Parathyroid adenoma (tissue), 2 donors: Measurements from ENCODE around the gene SQOR.
"Not testable (repeated sequence)": the region's sequence is repeated elsewhere in the genome, so short reads cannot be mapped to it uniquely, and the experiment has no call there.

Experiments used
- H2AFZ ChIP-seq: fragments of 300-600 bp; sonication (generic); one replicate; pipeline ENCODE4 v1.7.0; 2017; ENCODE audit warnings: antibody characterized with exemption, mild to moderate bottlenecking
- H3K27ac ChIP-seq: fragments of 300-600 bp; sonication (generic); one replicate; pipeline ENCODE4 v1.7.0; 2017
- H3K27me3 ChIP-seq: fragments of 300-600 bp; sonication (generic); one replicate; pipeline ENCODE4 v1.7.0; 2017; ENCODE audit warnings: low read length; ENCODE audit not compliant: control insufficient read depth, insufficient read depth
- H3K36me3 ChIP-seq: fragments of 300-600 bp; sonication (generic); one replicate; pipeline ENCODE4 v1.7.0; 2017; ENCODE audit warnings: low read length; ENCODE audit not compliant: control insufficient read depth, insufficient read depth
- H3K4me1 ChIP-seq: fragments of 300-600 bp; sonication (generic); one replicate; pipeline ENCODE4 v1.7.0; 2017; ENCODE audit warnings: control low read depth
- H3K4me2 ChIP-seq: fragments of 300-600 bp; sonication (generic); one replicate; pipeline ENCODE4 v1.7.0; 2017; ENCODE audit warnings: low read length
- H3K4me3 ChIP-seq: fragments of 300-600 bp; sonication (generic); one replicate; pipeline ENCODE4 v1.7.0; 2017; ENCODE audit warnings: low read depth, low read length
- H3K79me2 ChIP-seq: fragments of 300-600 bp; sonication (generic); one replicate; pipeline ENCODE4 v1.7.0; 2017; ENCODE audit warnings: control low read depth
- H3K9ac ChIP-seq: fragments of 300-600 bp; sonication (generic); one replicate; pipeline ENCODE4 v1.7.0; 2017; ENCODE audit warnings: mild to moderate bottlenecking
- H3K9me3 ChIP-seq: fragments of 300-600 bp; sonication (generic); one replicate; pipeline ENCODE4 v1.7.0; 2017; ENCODE audit warnings: low read length; ENCODE audit not compliant: control insufficient read depth
- TF ChIP-seq, protein P1 (sequence below): fragments of 300-600 bp; sonication (generic); IDR thresholded peaks from one replicate; pipeline ENCODE4 v1.7.0; 2017; ENCODE audit warnings: antibody characterized with exemption, mild to moderate bottlenecking
- donor health status: primary hyperparathyroidism.

SQOR gene

GRCh38 chr15:45647828-45648227, 13.0 kb downstream of the SQOR start:
- H3K4me1 ChIP-seq: peaks cover 2% of the 10 kb centered on the region
- no peak overlapping the region for H3K27ac ChIP-seq
- no peak overlapping the region for H3K4me2 ChIP-seq
- no peak overlapping the region for H3K4me3 ChIP-seq
- H3K36me3 ChIP-seq: no peaks in the 10 kb centered on the region
- H3K79me2 ChIP-seq: no peaks in the 10 kb centered on the region
- no peak overlapping the region for H3K9ac ChIP-seq
- TF ChIP-seq, protein P1, sequence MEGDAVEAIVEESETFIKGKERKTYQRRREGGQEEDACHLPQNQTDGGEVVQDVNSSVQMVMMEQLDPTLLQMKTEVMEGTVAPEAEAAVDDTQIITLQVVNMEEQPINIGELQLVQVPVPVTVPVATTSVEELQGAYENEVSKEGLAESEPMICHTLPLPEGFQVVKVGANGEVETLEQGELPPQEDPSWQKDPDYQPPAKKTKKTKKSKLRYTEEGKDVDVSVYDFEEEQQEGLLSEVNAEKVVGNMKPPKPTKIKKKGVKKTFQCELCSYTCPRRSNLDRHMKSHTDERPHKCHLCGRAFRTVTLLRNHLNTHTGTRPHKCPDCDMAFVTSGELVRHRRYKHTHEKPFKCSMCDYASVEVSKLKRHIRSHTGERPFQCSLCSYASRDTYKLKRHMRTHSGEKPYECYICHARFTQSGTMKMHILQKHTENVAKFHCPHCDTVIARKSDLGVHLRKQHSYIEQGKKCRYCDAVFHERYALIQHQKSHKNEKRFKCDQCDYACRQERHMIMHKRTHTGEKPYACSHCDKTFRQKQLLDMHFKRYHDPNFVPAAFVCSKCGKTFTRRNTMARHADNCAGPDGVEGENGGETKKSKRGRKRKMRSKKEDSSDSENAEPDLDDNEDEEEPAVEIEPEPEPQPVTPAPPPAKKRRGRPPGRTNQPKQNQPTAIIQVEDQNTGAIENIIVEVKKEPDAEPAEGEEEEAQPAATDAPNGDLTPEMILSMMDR: no peak
- no peaks in the 10 kb centered on the region for H3K27me3 ChIP-seq
- no peaks in the 10 kb centered on the region for H3K9me3 ChIP-seq
- no peak overlapping the region for H2AFZ ChIP-seq

- no peak overlapping the region for H3K27ac ChIP-seq
Measured at GRCh38 chr15:45648521-45649200, 13.8 kb downstream of the SQOR start.

DNA sequence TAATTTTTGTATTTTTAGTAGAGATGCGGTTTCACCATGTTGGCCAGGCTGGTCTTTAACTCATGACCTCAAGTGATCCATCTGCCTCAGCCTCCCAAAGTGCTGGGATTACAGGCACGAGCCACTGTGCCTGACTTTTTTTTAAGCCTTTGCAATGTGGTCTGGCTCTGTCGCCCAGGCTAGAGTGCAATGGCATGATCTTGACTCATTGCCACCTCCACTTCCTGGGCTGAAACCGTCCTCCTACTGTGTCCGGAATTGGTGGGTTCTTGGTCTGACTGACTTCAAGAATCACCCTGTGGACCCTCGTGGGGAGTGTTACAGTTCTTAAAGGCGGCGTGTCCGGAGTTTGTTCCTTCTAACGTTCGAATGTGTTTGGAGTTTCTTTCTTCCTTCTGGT, 15.2 kb downstream of the SQOR start:
- H3K79me2 ChIP-seq, H3K27ac ChIP-seq, H3K36me3 ChIP-seq, H3K9ac ChIP-seq, H3K9me3 ChIP-seq, H2AFZ ChIP-seq, H3K27me3 ChIP-seq, H3K4me1 ChIP-seq, H3K4me3 ChIP-seq, H3K4me2 ChIP-seq: not testable (repeated sequence)

More at GRCh38 chr15:45648521-45649200, 13.8 kb downstream of the SQOR start:
- Histone ChIP-seq H3K4me2 (no peak overlapping the region), H3K79me2 (no peaks in the 10 kb centered on the region), H3K9ac (no peak overlapping the region), H3K4me1 (peaks cover 2% of the 10 kb centered on the region), H2AFZ (no peak overlapping the region), H3K4me3 (no peak overlapping the region), H3K27me3 (no peaks in the 10 kb centered on the region), H3K36me3 (no peaks in the 10 kb centered on the region), H3K9me3 (no peaks in the 10 kb centered on the region)
- TF ChIP-seq, protein P1: no peak

DNA sequence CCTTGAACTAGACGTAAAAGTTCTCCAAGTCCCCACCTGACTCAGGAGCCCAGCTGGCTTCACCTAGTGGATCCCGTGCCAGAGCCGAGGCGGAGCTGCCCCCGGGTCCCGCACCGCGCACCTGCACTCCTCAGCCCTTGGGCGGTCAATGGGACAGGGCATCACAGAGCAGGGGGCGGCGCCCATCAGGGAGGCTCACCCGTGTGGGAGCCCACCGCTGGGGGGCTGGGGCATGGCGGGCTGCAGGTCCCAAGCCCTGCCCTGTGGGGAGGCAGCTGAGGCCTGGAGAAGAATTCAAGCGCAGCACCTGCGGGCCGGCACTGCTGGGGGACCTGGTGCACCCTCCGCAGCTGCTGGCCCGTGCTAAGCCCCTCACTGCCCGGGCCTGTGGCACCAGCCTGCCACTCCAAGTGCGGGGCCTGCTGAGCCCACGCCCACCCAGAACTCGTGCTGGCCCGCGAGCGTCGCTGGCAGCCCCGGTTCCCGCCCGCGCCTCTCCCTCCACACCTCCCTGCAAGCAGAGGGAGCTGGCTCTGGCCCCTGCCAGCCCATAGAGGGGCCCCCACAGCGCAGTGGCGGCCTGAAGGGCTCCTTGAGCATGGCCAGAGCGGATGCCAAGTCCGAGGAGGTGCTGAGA, 16.2 kb downstream of the SQOR start:
- Histone ChIP-seq H2AFZ (no peak overlapping the region), H3K4me2 (no peak overlapping the region), H3K27me3 (no peaks in the 10 kb centered on the region), H3K4me1 (peaks cover 2% of the 10 kb centered on the region), H3K4me3 (no peak overlapping the region), H3K79me2 (no peaks in the 10 kb centered on the region), H3K9ac (no peak overlapping the region), H3K27ac (no peak overlapping the region), H3K9me3 (no peaks in the 10 kb centered on the region), H3K36me3 (no peaks in the 10 kb centered on the region)
- TF ChIP-seq, protein P1: no peak

DNA sequence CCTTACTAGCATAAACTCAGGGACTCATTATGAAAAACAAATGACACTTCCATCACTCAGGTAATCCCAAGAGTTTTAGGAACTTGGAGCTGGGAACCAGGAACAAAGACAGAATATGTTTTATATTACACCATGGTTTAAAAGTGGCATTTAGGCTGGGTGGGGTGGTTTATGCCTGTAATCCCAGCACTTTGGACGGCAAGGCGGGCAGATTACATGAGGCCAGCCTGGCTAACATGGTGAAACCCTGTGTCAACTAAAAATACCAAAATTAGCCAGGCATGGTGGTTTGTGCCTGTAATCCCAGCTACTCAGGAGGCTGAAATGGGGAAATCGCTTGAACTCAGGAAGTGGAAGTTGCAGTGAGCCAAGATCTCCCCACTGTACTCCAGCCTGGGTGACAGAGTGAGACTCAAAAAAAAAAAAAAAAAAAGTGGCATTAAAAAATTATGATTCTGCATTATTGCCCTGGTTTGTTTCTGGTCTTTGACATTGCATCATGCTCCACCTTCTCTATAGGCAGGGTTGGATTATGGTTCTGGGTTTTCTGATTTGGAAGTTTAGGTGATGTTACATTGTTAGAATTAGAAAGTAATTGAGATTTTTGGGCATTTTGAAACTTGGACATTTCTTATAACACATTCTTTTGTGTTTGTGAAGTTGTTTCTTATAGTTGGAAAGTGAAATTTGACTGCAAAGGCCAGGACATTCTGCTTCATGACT, 19.0 kb downstream of the SQOR start:
- Histone ChIP-seq H3K9ac (no peak overlapping the region), H3K27me3 (no peaks in the 10 kb centered on the region), H2AFZ (no peak overlapping the region), H3K4me1 (peaks cover 2% of the 10 kb centered on the region), H3K4me2 (no peak overlapping the region), H3K36me3 (no peaks in the 10 kb centered on the region), H3K27ac (no peak overlapping the region), H3K4me3 (no peak overlapping the region), H3K9me3 (no peaks in the 10 kb centered on the region), H3K79me2 (no peaks in the 10 kb centered on the region)
- TF ChIP-seq, protein P1: no peak
